GM18498 (cell line): ENCODE measurements around the gene VAMP4.

Experiments used
- ATAC-seq: cut with Tn5 transposase; IDR thresholded peaks from one replicate; pipeline ENCODE4 v1.9.1; 2021; ENCODE audit warnings: mild to moderate bottlenecking, moderate library complexity; ENCODE audit not compliant: unreplicated experiment

Gene VAMP4

DNA sequence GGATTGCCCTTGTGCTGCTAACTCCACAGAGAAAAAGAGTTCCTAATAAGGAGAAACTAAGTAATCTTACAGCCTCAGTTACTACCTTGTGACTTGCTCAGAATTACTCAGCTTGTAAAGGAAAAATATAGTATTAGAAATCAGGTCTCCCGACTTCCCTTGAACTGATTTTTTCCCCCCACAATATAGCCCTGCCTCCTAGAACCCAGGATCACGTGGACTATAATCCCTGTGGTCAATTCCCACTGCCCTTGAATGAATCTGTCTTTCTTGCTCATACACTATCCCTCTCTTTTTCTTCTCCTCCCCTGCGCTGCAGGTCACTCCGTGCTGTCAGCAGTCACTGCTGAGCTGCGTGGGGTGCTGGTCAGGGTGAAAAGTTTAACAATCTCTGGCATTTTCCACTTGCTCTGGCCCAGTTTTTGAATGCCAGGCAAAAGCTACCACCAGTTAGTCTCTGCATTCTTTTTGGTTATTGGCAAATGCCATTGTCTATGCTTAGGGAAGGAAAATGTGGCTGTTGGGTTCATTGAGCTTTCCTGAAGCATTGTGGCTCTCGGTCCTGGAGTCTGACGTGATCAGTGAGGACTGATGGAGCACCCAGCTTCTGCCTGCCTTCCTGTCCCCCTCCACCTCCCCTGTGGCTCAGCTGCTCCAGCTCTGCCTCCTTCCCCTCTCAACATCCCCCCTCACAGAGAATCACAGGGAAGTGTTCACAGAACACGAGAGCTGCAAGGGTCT lies 87.5 kb downstream of the VAMP4 start:
- no peak for ATAC-seq

DNA sequence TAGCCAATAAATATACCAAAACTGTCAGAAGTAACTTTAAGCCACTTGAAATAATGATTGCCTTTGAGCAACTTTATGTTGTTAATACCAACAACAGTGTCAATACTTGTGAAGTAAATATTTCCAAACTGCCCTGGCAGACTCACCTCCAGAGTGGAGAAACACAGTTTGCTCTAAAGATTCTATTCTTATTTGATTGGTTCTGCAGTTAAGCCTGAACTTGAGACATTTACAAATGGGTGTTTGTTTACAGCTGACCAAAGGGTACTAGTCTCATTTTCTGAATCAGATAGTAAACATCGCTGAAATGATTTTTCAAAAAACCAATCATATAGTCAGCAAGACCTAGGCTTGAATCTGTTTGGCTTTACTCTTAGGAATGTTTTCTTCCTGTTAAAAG lies 88.1 kb downstream of the VAMP4 start:
- ATAC-seq = no peak

DNA sequence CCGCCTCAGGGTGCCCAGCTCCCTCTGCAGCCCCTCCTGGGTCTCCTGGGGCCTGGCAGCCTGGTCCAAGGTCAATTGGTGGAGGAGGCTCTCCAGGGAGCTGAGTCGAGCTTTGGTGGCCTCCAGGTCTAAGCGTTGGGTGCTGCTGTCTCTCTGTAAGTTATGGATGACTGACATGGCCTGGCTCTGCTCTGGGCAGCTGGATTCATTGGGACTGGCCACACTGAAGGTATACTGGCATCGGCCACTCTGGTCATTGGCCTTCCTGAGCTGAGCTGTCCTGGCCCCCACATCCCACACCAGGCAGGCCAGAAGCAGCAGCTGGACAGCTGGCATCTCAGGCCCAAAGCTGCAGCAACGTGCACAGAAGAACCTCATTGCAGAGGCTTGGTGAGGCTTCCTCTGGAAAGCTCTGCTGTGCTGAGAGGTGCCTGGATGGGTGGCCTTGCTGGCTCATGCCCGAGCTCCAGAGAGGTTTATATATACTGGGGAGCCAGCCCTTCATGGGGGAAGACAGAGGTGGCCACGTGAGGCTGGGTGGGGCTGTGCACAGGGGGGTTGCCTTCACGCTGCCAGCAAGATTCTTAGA lies 89.5 kb downstream of the VAMP4 start, which contains the start of gene MYOC:
MYOC (minus strand) TSS at position 455 of the 589 bp plus-strand sequence; CDS start at position 378, 77 bp downstream.
- no peak for ATAC-seq
